Activated B cell treated with CpG ODN at 0.5 μM for 24 hours (primary cell): Measurements from ENCODE around the gene TAS2R16. TPM values are rescaled to one million over a fixed set of nuclear protein-coding genes. Genes with fewer than 3 reads are reported as not detected.

ENCODE experiments used
- ATAC-seq: fragments of 200-7000 bp; cut with Tn5 transposase; one replicate; pipeline ENCODE4 v1.10.0; 2021; ENCODE audit warnings: low read depth, mild to moderate bottlenecking, moderate library complexity
- CTCF ChIA-PET: fragments of 350-600 bp; sonication (Branson Sonifier 250); formaldehyde crosslinking; loops from one replicate; lab custom pipeline; 2021; ENCODE audit warnings: antibody characterized with exemption; lab: Charles Lee
- POLR2A ChIA-PET: fragments of 350-600 bp; sonication (Branson Sonifier 250); formaldehyde crosslinking; loops from one replicate; lab custom pipeline; 2021; ENCODE audit warnings: antibody characterized with exemption; lab: Charles Lee
- DNase-seq: peaks from one replicate; pipeline ENCODE4 v3.0.0; 2022
- H3K27ac Mint-ChIP-seq: one replicate; pipeline ENCODE4 v1.8.0; 2020; ENCODE audit warnings: mixed read lengths
- H3K27me3 Mint-ChIP-seq: one replicate; pipeline ENCODE4 v1.8.0; 2021; ENCODE audit warnings: mixed read lengths
- H3K36me3 Mint-ChIP-seq: one replicate; pipeline ENCODE4 v1.8.0; 2021; ENCODE audit warnings: low read depth, mixed read lengths
- H3K4me1 Mint-ChIP-seq: one replicate; pipeline ENCODE4 v1.8.0; 2021; ENCODE audit warnings: mixed read lengths
- H3K4me3 Mint-ChIP-seq: one replicate; pipeline ENCODE4 v1.8.0; 2020; ENCODE audit warnings: mild to moderate bottlenecking, mixed read lengths
- H3K9me3 Mint-ChIP-seq: one replicate; pipeline ENCODE4 v1.8.0; 2020; ENCODE audit warnings: mixed read lengths
- CTCF ChIP-seq: fragments of 200-600 bp; IDR thresholded peaks from one replicate; pipeline ENCODE4 v1.8.0; 2022; ENCODE audit warnings: antibody characterized with exemption, mild to moderate bottlenecking
- intact Hi-C: fragments of 100-400 bp; cut with micrococcal nuclease; formaldehyde crosslinking; loops from one replicate; pipeline ENCODE4 v1.15.1; 2024
- total RNA-seq: library from RNA; stranded (reverse); gene quantifications from 2 replicates; pipeline ENCODE4 v1.2.3, GENCODE V29; 2022

The TAS2R16 gene
- total RNA-seq, 1 donor from 2014 or later, result not detected

DNA sequence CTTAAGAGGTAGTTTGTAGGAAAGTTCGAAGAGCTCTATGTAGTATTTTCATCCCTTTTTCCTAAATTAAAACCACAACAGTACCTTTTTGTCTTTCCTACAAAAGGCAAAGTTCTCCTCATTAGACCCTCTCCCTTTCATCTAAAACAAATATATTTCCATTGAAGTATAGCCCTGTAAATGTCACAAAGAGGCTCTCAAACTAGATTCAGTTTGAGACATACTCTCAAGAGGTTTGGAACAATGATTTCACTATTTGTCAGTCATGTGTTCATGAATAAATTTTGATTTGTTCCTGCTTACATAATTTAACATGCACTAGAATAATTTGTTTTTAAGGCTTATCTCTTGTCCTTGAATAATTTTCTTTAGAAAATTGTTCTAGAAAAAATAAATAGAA is 12.2 kb downstream of the TAS2R16 start:
- Mint-ChIP-seq H3K36me3 (no peaks in the 10 kb centered on the region), H3K4me3 (no peak overlapping the region), H3K27ac (no peak overlapping the region), H3K4me1 (no peaks in the 10 kb centered on the region), H3K9me3 (no peaks in the 10 kb centered on the region), H3K27me3 (no peaks in the 10 kb centered on the region)
- no peak for DNase-seq
- TF ChIP-seq CTCF, result no peak
- intact Hi-C loops, result no loop called here
- no peak for ATAC-seq
- ChIA-PET POLR2A (no interaction called here), CTCF (no interaction called here)

- H3K27me3 Mint-ChIP-seq, result no peaks in the 10 kb centered on the region
- H3K9me3 Mint-ChIP-seq, result no peaks in the 10 kb centered on the region
- H3K4me1 Mint-ChIP-seq, result no peaks in the 10 kb centered on the region
- ATAC-seq (no peak), DNase-seq (no peak)
- ChIA-PET CTCF (no interaction called here), POLR2A (no interaction called here)
- TF ChIP-seq CTCF, result no peak
- H3K27ac Mint-ChIP-seq, result no peak overlapping the region
- H3K4me3 Mint-ChIP-seq, result no peak overlapping the region
- H3K36me3 Mint-ChIP-seq, result no peaks in the 10 kb centered on the region
- intact Hi-C loops, result no loop called here
Measured at GRCh38 chr7:122975341-122975740, 20.2 kb downstream of the TAS2R16 start.

- Mint-ChIP-seq H3K4me3 (no peak overlapping the region), H3K36me3 (no peaks in the 10 kb centered on the region), H3K9me3 (no peaks in the 10 kb centered on the region), H3K27me3 (no peaks in the 10 kb centered on the region), H3K27ac (no peak overlapping the region), H3K4me1 (no peaks in the 10 kb centered on the region)
- intact Hi-C loops, result no loop called here
- TF ChIP-seq CTCF, result no peak
- ATAC-seq, result no peak
- DNase-seq, result no peak
- ChIA-PET CTCF (no interaction called here), POLR2A (no interaction called here)
Measured at GRCh38 chr7:122974229-122974628, 21.3 kb downstream of the TAS2R16 start.

DNA sequence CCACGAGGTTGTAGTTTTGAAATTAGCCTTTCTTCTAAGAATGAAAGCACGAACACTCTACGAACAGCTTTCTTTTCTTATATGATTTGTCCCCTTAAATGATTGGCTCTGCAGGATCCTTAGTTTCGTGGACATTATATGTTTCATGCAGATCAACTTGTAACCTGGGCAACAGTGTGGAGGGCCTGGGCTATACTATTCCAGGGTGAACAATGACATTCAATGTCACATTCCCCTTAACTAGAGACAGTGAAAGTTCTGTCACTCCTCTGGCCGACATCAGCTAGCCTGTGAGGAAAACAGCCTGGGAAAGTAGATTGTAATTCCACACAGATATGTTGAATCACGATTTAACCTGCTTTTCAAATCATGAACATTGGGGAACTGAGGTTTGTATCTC is 23.4 kb downstream of the TAS2R16 start:
- DNase-seq, result no peak
- no peak for TF ChIP-seq CTCF
- POLR2A ChIA-PET, result no interaction called here
- no peak for ATAC-seq
- Mint-ChIP-seq H3K36me3 (no peaks in the 10 kb centered on the region), H3K4me3 (no peak overlapping the region), H3K4me1 (no peaks in the 10 kb centered on the region), H3K27ac (no peak overlapping the region), H3K27me3 (no peaks in the 10 kb centered on the region), H3K9me3 (no peaks in the 10 kb centered on the region)
- intact Hi-C loops, result no loop called here
- CTCF ChIA-PET, result no interaction called here

DNA sequence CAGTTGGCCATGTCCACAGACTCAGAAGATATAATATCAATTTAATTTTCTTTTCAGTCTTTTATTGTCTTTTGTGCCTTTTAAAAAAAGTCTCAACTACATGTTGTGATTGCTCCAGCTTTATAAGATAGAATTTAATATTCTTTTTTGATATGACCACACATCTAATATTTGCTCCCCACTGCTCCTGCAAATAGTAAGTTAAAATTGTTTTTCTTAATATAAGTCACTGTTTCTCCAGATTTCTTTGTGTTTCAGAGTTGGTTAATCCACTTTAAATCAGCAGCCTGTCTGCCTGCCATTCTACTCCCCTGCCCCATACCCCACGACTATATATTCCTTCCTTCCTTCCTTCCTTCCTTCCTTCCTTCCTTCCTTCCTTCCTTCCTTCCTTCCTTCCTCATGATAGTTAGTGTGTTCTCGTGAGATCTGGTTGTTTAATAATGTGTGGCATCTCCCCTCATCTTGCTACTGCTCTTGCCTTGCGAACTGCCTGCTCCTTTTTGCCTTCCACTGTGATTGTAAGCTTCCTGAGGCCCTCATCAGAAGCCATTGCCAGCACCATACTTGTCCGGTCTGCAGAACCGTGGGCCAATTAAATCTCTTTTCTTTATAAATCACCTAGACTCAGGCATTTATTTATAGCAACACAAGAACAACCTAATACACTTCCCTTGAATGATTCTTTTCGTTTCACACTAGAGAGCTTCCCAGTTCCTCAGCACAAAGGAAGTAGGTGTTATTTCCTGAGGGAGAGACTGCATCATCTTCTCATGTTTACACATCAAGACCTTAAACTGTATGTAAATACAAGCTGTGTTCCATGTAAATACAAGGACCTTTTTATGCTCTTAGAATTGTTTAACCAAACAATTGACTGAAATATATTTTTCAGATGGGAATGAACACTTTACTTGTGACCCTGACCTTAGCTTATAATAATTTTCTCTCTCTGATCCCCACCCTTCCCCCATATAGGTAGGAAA is 24.5 kb downstream of the TAS2R16 start:
- Mint-ChIP-seq H3K9me3 (no peaks in the 10 kb centered on the region), H3K4me3 (no peak overlapping the region), H3K27me3 (no peaks in the 10 kb centered on the region), H3K27ac (no peak overlapping the region), H3K36me3 (no peaks in the 10 kb centered on the region), H3K4me1 (no peaks in the 10 kb centered on the region)
- TF ChIP-seq CTCF, result no peak
- no peak for ATAC-seq
- no peak for DNase-seq
- ChIA-PET POLR2A (no interaction called here), CTCF (no interaction called here)
- intact Hi-C loops, result no loop called here
